Activated T-cell treated with anti-CD3 and anti-CD28 coated beads, Interleukin-2, amount 50 U/mL, for 24 hours (primary cell): Measurements from ENCODE around the gene ICAM5.
A peak's percentile ranks its signal among the peaks of the same experiment; 100 is the strongest.
"Not testable (repeated sequence)": the region's sequence is repeated elsewhere in the genome, so short reads cannot be mapped to it uniquely, and the experiment has no call there.

Experiments used
- DNase-seq: peaks from one replicate; pipeline ENCODE4 v3.0.0-alpha.2; 2020
- H3K27ac Mint-ChIP-seq: 2 replicates; pipeline ENCODE4 v1.8.0; 2020; ENCODE audit warnings: mild to moderate bottlenecking, mixed read lengths
- H3K27me3 Mint-ChIP-seq: 2 replicates; pipeline ENCODE4 v1.8.0; 2020; ENCODE audit warnings: mixed read lengths
- H3K36me3 Mint-ChIP-seq: 2 replicates; pipeline ENCODE4 v1.8.0; 2020; ENCODE audit warnings: low read depth, mixed read lengths
- H3K4me1 Mint-ChIP-seq: 2 replicates; pipeline ENCODE4 v1.8.0; 2020; ENCODE audit warnings: low read depth, mixed read lengths
- H3K4me3 Mint-ChIP-seq: 2 replicates; pipeline ENCODE4 v1.8.0; 2020; ENCODE audit warnings: mild to moderate bottlenecking, moderate library complexity, mixed read lengths
- H3K9me3 Mint-ChIP-seq: 2 replicates; pipeline ENCODE4 v1.8.0; 2020; ENCODE audit warnings: mixed read lengths

ICAM5 gene

GRCh38 chr19:10333758-10334587 is 44.2 kb downstream of the ICAM5 start:
- peaks cover 80% of the 10 kb centered on the region for H3K36me3 Mint-ChIP-seq
- peak overlapping the region; percentile 99 for H3K4me3 Mint-ChIP-seq
- no peaks in the 10 kb centered on the region for H3K27me3 Mint-ChIP-seq
- no peak for DNase-seq
- no peaks in the 10 kb centered on the region for H3K9me3 Mint-ChIP-seq
- H3K4me1 Mint-ChIP-seq, result peaks cover 45% of the 10 kb centered on the region
- H3K27ac Mint-ChIP-seq, result peak overlapping the region; percentile 99

- Mint-ChIP-seq H3K9me3 (no peaks in the 10 kb centered on the region), H3K27me3 (no peaks in the 10 kb centered on the region), H3K36me3 (peaks cover 77% of the 10 kb centered on the region), H3K27ac (peak overlapping the region; percentile 55), H3K4me1 (peaks cover 53% of the 10 kb centered on the region), H3K4me3 (peak overlapping the region; percentile 99)
- DNase-seq, result peak; percentile 66
These were observed 45.0 kb downstream of the ICAM5 start for GRCh38 chr19:10334588-10335351.

GRCh38 chr19:10335352-10335985 is 45.7 kb downstream of the ICAM5 start:
- DNase-seq, result no peak
- H3K9me3 Mint-ChIP-seq, result no peaks in the 10 kb centered on the region
- H3K27me3 Mint-ChIP-seq, result no peaks in the 10 kb centered on the region
- H3K36me3 Mint-ChIP-seq, result peaks cover 70% of the 10 kb centered on the region
- H3K4me1 Mint-ChIP-seq, result peaks cover 52% of the 10 kb centered on the region
- H3K27ac Mint-ChIP-seq, result peak overlapping the region; percentile 47
- no peak overlapping the region for H3K4me3 Mint-ChIP-seq

GRCh38 chr19:10336725-10337124 is 47.0 kb downstream of the ICAM5 start:
- not testable (repeated sequence) for H3K27me3 Mint-ChIP-seq, DNase-seq, H3K9me3 Mint-ChIP-seq, H3K4me3 Mint-ChIP-seq
- Mint-ChIP-seq H3K4me1 (peaks cover 55% of the 10 kb centered on the region), H3K36me3 (peaks cover 62% of the 10 kb centered on the region), H3K27ac (peak overlapping the region; percentile 55)

GRCh38 chr19:10338940-10339339 is 49.2 kb downstream of the ICAM5 start:
- no peaks in the 10 kb centered on the region for H3K27me3 Mint-ChIP-seq

GRCh38 chr19:10339380-10339960 is 49.7 kb downstream of the ICAM5 start, which contains the start of gene ICAM3:
TSS of gene ICAM3 (minus strand) at chr19:10339624. CDS start at chr19:10339614, 10 bp downstream.
- Mint-ChIP-seq H3K27me3 (no peaks in the 10 kb centered on the region), H3K4me1 (peaks cover 33% of the 10 kb centered on the region), H3K9me3 (no peaks in the 10 kb centered on the region), H3K36me3 (peaks cover 35% of the 10 kb centered on the region), H3K27ac (peak within 1 kb of the TSS; percentile 95), H3K4me3 (peak within 1 kb of the TSS; percentile 94)
- peak; percentile 82 for DNase-seq

More at GRCh38 chr19:10338940-10339339, 49.2 kb downstream of the ICAM5 start:
- Mint-ChIP-seq H3K36me3 (peaks cover 41% of the 10 kb centered on the region), H3K4me3 (peak overlapping the region; percentile 94), H3K4me1 (peaks cover 39% of the 10 kb centered on the region), H3K9me3 (no peaks in the 10 kb centered on the region), H3K27ac (peak overlapping the region; percentile 95)
- DNase-seq, result no peak

- peak overlapping the region; percentile 95 for H3K27ac Mint-ChIP-seq
- no peak for DNase-seq
- H3K4me3 Mint-ChIP-seq, result peak overlapping the region; percentile 94
- peaks cover 32% of the 10 kb centered on the region for H3K4me1 Mint-ChIP-seq
- H3K27me3 Mint-ChIP-seq, result no peaks in the 10 kb centered on the region
- no peaks in the 10 kb centered on the region for H3K9me3 Mint-ChIP-seq
- H3K36me3 Mint-ChIP-seq, result peaks cover 30% of the 10 kb centered on the region
These were observed 50.2 kb downstream of the ICAM5 start for GRCh38 chr19:10339977-10340376.

DNA sequence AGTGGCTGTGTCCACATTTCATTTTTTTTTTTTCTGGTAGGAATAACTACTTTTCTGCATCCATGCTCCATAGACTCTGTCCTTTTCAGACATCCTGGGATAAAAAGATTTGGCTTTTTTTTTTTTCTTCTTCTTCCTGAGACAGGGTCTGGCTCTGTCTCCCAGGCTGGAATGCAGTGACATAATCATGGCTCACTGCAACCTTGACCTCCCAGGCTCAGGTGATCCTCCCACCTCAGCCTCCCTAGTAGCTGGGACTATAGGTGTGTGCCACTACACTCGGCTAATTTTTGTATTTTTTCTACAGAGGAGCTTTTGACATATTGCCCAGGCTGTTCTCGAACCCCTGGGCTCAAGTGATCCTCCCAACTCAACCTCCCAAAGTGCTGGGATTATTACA is 53.7 kb downstream of the ICAM5 start:
- Mint-ChIP-seq H3K9me3 (no peaks in the 10 kb centered on the region), H3K36me3 (peaks cover 13% of the 10 kb centered on the region), H3K27ac (no peak overlapping the region), H3K4me1 (peaks cover 21% of the 10 kb centered on the region), H3K4me3 (no peak overlapping the region), H3K27me3 (no peaks in the 10 kb centered on the region)
- DNase-seq, result no peak

- Mint-ChIP-seq H3K27me3 (no peaks in the 10 kb centered on the region), H3K36me3 (peaks cover 6% of the 10 kb centered on the region), H3K9me3 (no peaks in the 10 kb centered on the region), H3K4me3 (no peak overlapping the region), H3K27ac (no peak overlapping the region), H3K4me1 (peaks cover 9% of the 10 kb centered on the region)
- DNase-seq, result no peak
These were observed 55.0 kb downstream of the ICAM5 start for GRCh38 chr19:10344780-10345179.
